Activated naive CD4-positive, alpha-beta T cell treated with anti-CD3 and anti-CD28 coated beads, Interleukin-2, amount 10 ng/mL, durations not matched to agents 7 days and 5 days (primary cell): ENCODE results near the gene LIPI.
"Not testable (repeated sequence)": the region's sequence is repeated elsewhere in the genome, so short reads cannot be mapped to it uniquely, and the experiment has no call there.

ENCODE experiments used
- CTCF ChIA-PET: fragments of 350-600 bp; sonication (Branson Sonifier 250); formaldehyde crosslinking; loops from one replicate; lab custom pipeline; 2021; ENCODE audit warnings: antibody characterized with exemption; lab: Charles Lee
- DNase-seq: peaks from one replicate; pipeline ENCODE4 v3.0.0-alpha.2; 2020
- H3K27ac Mint-ChIP-seq: one replicate; pipeline ENCODE4 v1.8.0; 2021; ENCODE audit warnings: mild to moderate bottlenecking, moderate library complexity, mixed read lengths
- H3K27me3 Mint-ChIP-seq: one replicate; pipeline ENCODE4 v1.8.0; 2021; ENCODE audit warnings: mild to moderate bottlenecking, mixed read lengths
- H3K36me3 Mint-ChIP-seq: one replicate; pipeline ENCODE4 v1.8.0; 2021; ENCODE audit warnings: mixed read lengths
- H3K4me1 Mint-ChIP-seq: one replicate; pipeline ENCODE4 v1.8.0; 2021; ENCODE audit warnings: mixed read lengths
- H3K4me3 Mint-ChIP-seq: one replicate; pipeline ENCODE4 v1.8.0; 2021; ENCODE audit warnings: mild to moderate bottlenecking, moderate library complexity, mixed read lengths
- H3K9me3 Mint-ChIP-seq: one replicate; pipeline ENCODE4 v1.8.0; 2021; ENCODE audit warnings: mixed read lengths

The LIPI gene

DNA sequence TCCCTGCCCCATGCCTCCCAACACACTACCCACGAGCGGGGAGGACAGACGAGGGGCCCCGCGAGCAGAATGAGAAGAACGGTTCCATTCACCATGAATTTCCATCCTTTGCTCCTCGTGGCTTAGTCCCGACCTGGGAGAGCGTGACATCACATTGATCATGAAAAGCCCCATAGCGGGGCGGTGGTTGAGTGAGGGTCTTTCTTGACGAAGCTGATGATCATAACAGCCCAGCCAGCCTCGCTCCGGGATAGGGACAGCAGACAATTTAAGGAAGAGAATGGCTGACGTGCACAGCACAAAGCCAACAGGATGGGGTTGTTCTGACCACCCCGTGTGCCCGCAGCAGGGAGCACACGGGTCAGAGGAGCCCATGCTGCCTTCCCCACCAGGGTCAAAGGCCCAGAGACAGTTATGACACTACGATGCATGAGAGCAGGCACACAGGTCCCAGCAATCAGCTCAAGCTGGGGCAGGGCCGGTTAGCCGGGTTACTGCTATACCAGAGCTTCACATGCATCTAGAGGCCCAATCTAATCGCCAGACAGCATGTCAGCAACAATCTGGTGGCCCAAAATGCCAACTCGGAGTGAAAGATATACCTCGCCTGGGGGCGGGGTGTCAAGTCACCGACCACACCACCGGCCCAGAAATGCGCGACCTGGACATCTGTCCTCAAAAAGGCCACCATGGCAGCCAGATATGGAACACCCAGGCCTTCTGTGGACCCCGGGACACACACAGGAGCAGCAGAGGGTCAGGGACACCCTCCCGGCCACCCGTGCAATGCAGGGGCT is 135.2 kb downstream of the LIPI start:
- Mint-ChIP-seq H3K4me1 (no peaks in the 10 kb centered on the region), H3K27ac (no peak overlapping the region)
- no peak for DNase-seq

GRCh38 chr21:14074177-14074576 is 136.6 kb downstream of the LIPI start:
- CTCF ChIA-PET: no interaction called here
- Mint-ChIP-seq H3K9me3 (peaks cover 33% of the 10 kb centered on the region), H3K27ac (no peak overlapping the region), H3K27me3 (no peaks in the 10 kb centered on the region), H3K36me3 (peaks cover 9% of the 10 kb centered on the region), H3K4me3 (no peak overlapping the region), H3K4me1 (no peaks in the 10 kb centered on the region)
- no peak for DNase-seq

More for the DNA sequence above, 135.2 kb downstream of the LIPI start:
- H3K27me3 Mint-ChIP-seq: no peaks in the 10 kb centered on the region
- CTCF ChIA-PET: no interaction called here
- H3K4me3 Mint-ChIP-seq: no peak overlapping the region
- peaks cover 4% of the 10 kb centered on the region for H3K36me3 Mint-ChIP-seq
- peaks cover 35% of the 10 kb centered on the region for H3K9me3 Mint-ChIP-seq

DNA sequence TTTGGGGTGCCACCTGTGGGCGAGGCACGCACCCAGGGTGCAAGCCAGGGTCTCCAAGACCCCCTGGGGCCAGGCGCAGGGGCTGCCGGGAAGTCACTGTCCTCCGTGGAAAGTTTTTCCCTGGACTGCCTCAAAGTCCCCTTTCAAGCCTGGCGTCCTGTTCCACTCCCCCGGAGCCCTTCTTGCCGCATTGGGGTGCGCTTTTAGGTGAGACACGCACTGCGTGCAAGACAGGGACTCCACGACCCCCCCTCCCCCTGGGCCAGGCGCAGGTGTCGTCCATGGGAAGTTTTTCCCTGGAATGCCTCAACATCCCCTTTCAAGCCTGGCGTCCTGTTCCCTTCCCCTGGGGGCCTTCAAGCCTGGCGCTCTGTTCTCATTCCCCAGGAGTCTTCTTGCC is 137.1 kb downstream of the LIPI start:
- CTCF ChIA-PET: no interaction called here
- no peak for DNase-seq
- Mint-ChIP-seq H3K27me3 (no peaks in the 10 kb centered on the region), H3K4me1 (no peaks in the 10 kb centered on the region), H3K9me3 (peaks cover 32% of the 10 kb centered on the region), H3K36me3 (peaks cover 9% of the 10 kb centered on the region), H3K27ac (no peak overlapping the region), H3K4me3 (no peak overlapping the region)

GRCh38 chr21:14072761-14073535 is 137.8 kb downstream of the LIPI start:
- H3K4me1 Mint-ChIP-seq: no peaks in the 10 kb centered on the region
- peaks cover 26% of the 10 kb centered on the region for H3K9me3 Mint-ChIP-seq
- no peak overlapping the region for H3K4me3 Mint-ChIP-seq
- no peak for DNase-seq
- no peak overlapping the region for H3K27ac Mint-ChIP-seq
- H3K36me3 Mint-ChIP-seq: peaks cover 7% of the 10 kb centered on the region
- CTCF ChIA-PET: no interaction called here
- no peaks in the 10 kb centered on the region for H3K27me3 Mint-ChIP-seq

- CTCF ChIA-PET: no interaction called here
- Mint-ChIP-seq H3K27me3 (no peaks in the 10 kb centered on the region), H3K4me1 (no peaks in the 10 kb centered on the region), H3K4me3 (no peak overlapping the region), H3K27ac (no peak overlapping the region), H3K9me3 (peaks cover 24% of the 10 kb centered on the region), H3K36me3 (peaks cover 7% of the 10 kb centered on the region)
- DNase-seq: no peak
Observed at GRCh38 chr21:14071902-14072734, 138.6 kb downstream of the LIPI start.

DNA sequence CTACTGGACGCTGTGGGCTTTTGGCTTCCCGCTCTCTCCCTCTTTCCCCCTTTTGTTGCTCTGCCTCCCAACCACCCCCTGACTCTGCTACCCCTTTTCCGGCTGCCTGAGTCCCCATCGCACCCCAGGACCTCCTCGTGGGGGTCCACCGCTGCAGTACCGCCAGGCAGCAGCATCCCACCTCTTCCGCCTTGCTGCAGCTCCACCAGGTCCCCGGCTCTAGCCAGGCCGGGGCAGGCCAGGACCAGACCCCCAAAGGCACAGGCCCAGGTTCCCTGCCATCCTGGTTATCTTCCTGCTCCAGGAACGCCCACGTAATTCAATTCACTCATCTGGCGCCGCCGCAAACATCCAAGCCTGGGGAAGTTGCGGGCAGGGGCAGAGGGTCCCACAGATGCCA is 139.8 kb downstream of the LIPI start:
- peaks cover 17% of the 10 kb centered on the region for H3K9me3 Mint-ChIP-seq
- H3K4me3 Mint-ChIP-seq: no peak overlapping the region

DNA sequence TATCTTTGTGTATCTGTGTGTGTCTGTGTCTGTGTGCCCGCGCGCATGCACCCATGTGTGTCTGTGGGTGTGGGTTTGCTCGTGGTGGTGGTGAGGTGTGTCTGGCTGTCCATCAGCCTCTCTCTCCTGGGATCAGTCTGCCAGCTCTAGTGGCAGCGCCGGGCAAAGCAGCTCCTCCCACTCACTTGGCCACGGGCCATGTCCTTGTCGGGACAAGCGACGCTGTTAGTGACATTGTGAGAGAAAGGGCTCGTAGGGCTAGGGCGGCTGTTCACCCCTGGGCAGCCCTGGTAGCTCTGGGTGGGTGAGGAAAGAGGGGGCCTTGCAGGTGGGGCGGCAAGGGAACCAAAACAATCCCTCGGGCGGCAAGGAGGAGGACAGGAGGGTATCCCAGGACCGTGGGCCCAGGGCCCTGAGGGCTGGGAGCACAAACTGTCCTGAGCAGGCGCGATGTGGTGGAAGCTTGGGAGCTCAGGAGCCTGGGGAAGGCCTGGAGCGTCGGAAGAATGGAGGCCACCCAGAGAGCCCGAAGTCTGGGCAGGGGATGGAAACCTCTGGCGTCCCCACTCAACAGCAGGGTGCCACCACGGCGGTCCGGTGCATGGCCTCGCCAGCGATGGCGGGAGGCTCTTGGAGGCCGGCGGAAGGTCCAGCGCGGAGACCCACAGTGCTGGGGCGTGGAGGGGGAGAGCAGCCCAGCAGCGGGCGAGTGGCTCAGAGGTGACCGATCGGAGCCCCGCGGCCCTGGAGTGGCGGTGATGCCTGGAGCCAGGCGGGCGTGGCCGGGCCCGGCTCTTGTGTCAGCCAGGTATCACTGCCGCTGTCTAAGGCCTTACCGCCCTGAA is 140.5 kb downstream of the LIPI start:
- peaks cover 5% of the 10 kb centered on the region for H3K36me3 Mint-ChIP-seq
- no peak for DNase-seq
- CTCF ChIA-PET: interaction anchor here (0.8 kb wide), 1 partner anchor 68 kb away, joined by 3 read pairs; no protein-coding TSS in a partner anchor
- no peaks in the 10 kb centered on the region for H3K27me3 Mint-ChIP-seq
- no peaks in the 10 kb centered on the region for H3K4me1 Mint-ChIP-seq
- H3K4me3 Mint-ChIP-seq: no peak overlapping the region
- H3K9me3 Mint-ChIP-seq: peaks cover 13% of the 10 kb centered on the region
- no peak overlapping the region for H3K27ac Mint-ChIP-seq

More for the DNA sequence above, 139.8 kb downstream of the LIPI start:
- Mint-ChIP-seq H3K4me1 (no peaks in the 10 kb centered on the region), H3K36me3 (peaks cover 5% of the 10 kb centered on the region), H3K27ac (no peak overlapping the region), H3K27me3 (no peaks in the 10 kb centered on the region)
- CTCF ChIA-PET: no interaction called here
- DNase-seq: no peak

DNA sequence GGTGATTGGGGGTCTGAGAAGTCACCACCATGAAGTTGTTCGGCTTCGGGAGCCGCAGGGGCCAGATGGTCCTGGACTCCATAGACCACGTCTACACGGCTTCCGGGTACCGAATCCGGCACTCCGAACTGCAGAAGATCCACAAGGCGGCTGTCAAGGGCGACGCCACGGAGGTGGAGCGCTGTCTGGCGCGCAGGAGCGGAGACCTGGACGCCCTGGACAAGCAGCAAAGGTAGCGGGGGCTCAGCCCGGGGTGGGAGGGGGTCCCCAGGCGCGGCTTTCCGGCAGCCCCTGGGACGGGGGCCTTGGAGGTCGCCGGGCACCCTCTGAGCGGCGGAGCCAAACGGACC is 146.5 kb downstream of the LIPI start:
- CTCF ChIA-PET: no interaction called here

GRCh38 chr21:14063620-14064295 is 147.0 kb downstream of the LIPI start:
- H3K4me1 Mint-ChIP-seq, H3K27ac Mint-ChIP-seq, H3K36me3 Mint-ChIP-seq, H3K4me3 Mint-ChIP-seq, CTCF ChIA-PET, H3K9me3 Mint-ChIP-seq, DNase-seq, H3K27me3 Mint-ChIP-seq: not testable (repeated sequence)

More for the DNA sequence above, 146.5 kb downstream of the LIPI start:
- Mint-ChIP-seq H3K27ac (no peak overlapping the region), H3K4me3 (no peak overlapping the region), H3K36me3 (peaks cover 4% of the 10 kb centered on the region), H3K4me1 (no peaks in the 10 kb centered on the region), H3K9me3 (peaks cover 6% of the 10 kb centered on the region), H3K27me3 (no peaks in the 10 kb centered on the region)
- DNase-seq: no peak

DNA sequence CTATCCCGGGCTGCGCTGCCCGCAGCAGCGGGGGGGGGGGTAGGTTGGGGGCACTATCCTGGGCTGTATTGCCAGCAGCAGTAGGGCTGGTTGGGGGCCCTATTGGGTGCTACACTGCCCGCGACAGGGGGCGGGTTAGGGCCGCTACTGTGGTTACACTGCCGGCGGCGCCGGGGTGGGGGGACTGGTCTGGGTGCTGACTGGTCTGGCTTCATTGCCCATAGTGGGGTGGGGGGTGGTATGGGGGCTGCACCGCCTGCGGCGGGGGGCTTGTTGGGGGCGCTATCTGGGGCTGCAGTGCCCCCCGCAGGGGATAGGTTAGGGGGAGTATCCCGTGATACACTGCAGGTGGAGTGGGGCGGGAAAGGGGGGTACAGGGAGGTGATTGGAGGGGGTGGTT is 148.1 kb downstream of the LIPI start:
- H3K36me3 Mint-ChIP-seq, CTCF ChIA-PET, H3K27me3 Mint-ChIP-seq, DNase-seq, H3K4me1 Mint-ChIP-seq, H3K27ac Mint-ChIP-seq, H3K4me3 Mint-ChIP-seq, H3K9me3 Mint-ChIP-seq: not testable (repeated sequence)

GRCh38 chr21:14061820-14062219 is 148.9 kb downstream of the LIPI start:
- H3K4me3 Mint-ChIP-seq, H3K4me1 Mint-ChIP-seq: not testable (repeated sequence)

GRCh38 chr21:14058995-14059627 is 151.6 kb downstream of the LIPI start:
- H3K36me3 Mint-ChIP-seq, H3K27ac Mint-ChIP-seq, CTCF ChIA-PET, DNase-seq, H3K4me1 Mint-ChIP-seq, H3K4me3 Mint-ChIP-seq, H3K27me3 Mint-ChIP-seq, H3K9me3 Mint-ChIP-seq: not testable (repeated sequence)

More at GRCh38 chr21:14061820-14062219, 148.9 kb downstream of the LIPI start:
- H3K27me3 Mint-ChIP-seq, H3K27ac Mint-ChIP-seq, CTCF ChIA-PET, H3K9me3 Mint-ChIP-seq, H3K36me3 Mint-ChIP-seq, DNase-seq: not testable (repeated sequence)
